GM19324 (cell line): ENCODE measurements around the gene SLFN12L.
"Not testable (repeated sequence)": the region's sequence is repeated elsewhere in the genome, so short reads cannot be mapped to it uniquely, and the experiment has no call there.

ENCODE experiments used
- ATAC-seq: cut with Tn5 transposase; IDR thresholded peaks from one replicate; pipeline ENCODE4 v1.9.1; 2021; ENCODE audit warnings: mild to moderate bottlenecking, moderate library complexity; ENCODE audit not compliant: unreplicated experiment, low FRiP score

Gene SLFN12L

DNA sequence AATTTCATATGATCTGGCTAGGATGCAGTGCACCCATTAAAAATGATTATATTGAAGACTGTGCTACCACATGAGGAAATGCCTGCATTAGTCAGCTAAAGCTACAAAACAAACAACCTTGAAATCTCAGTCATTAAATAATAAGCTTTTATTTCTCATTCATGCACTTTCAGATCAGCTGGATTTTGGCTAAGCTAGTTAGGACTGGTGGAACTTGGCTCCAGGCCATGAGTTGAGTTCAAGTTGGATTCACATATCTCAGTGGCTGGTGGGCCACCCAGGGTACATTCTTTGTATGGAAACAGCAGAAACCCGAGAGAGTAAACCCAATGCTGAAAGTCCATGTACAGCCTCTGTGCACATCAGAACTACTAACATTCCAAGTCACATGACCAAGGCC lies 6.4 kb upstream of the SLFN12L start:
- ATAC-seq, result no peak

GRCh38 chr17:35542990-35543389 lies 5.5 kb upstream of the SLFN12L start:
- no peak for ATAC-seq

- ATAC-seq, result no peak
Measured at GRCh38 chr17:35541434-35541833, 4.0 kb upstream of the SLFN12L start.

DNA sequence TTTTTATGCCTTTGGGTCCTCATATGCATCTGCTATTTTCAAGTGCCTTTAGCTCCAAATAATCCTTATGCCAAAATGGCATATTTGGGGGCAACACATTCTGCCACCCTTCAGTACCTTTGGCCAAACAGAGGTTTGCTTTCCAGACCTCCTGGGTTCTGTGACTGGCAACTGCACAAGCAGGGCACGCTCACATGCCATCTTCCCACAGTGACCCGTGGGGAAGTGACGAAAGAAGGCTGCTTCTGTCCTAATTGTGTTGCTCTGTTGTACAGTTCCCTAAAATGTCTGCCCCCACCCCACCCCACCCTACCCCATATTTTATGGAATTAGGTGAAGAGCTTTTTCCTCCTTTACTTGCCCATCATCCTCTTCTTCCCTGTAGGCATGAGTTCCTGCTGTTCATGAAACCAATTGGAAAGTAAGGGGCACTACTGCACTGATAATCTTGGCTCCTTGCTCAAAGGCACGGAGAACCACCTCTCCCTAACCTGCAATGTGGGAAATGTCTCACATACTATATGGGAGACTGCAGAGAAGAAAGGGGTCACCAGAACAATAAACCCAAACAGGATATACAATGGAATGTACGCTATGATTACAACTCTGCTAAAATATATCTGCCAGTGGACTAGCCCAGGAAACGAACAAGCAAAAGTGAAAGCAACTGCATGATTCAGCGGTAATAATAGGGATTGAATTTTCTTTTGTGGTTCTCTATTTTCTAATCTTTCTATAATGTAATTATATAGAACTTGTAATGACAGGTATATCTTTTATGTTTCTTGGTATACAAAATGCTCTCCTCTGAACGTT lies 3.3 kb upstream of the SLFN12L start:
- no peak for ATAC-seq

DNA sequence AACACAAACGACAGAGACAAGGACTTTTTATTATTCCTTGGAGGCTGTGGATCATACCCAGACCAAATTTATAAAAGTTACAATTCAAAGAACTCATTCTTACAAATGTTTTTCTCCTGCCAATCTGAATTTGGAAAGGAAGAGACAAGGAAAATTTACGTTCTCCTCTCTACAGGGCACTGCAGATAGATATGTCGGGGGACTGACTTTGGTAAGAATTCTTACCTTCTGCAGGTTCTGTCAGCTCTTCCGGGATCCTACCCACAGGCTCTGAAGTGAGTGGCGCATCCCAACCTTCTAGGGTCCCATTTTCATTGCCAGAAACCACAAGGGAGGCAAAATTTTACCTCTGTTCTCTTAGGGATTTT lies 2.2 kb upstream of the SLFN12L start:
- no peak for ATAC-seq

DNA sequence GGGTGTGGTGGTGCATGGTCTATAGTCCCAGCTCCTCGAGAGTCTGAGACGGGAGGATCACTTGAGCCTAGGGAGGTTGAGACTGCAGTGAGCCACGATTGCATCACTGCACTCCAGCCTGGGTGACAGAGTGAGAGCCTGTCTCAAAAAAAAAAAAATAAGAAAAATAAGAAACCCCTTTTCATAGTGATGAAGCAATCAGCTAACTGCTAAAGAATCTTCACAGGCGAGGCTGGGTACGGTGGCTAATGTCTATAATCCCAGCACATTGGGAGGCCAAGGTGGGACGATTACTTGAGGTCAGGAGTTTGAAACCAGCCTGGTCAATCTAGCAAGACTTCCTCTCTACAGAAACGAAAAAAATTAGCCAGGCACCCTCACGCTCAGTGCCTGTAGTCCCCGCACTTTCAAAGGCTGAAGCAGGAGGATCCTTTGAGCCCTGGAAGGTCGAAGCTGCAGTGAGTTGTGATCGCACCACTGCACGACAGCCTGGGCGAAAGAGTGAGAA lies 760 bp downstream of the SLFN12L start:
- ATAC-seq, result no peak

DNA sequence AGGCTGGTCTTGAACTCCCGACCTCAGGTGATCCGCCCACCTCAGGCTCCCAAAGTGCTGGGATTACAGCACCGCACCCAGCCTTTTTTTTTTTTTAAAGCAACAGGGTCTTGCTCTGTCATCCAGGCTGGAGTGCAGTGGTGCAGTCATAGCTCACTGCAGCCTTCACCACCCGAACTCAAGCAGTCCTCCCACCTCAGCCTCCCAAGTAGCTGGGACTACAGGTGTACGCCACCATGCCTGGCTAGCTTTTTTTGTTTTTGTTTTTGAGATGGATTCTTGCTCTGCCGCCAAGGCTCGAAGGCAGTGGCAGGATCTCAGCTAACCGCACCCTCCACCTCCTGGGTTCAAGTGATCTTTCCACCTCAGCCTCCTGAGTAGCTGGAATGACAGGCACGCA lies 2.1 kb downstream of the SLFN12L start:
- ATAC-seq, result not testable (repeated sequence)

DNA sequence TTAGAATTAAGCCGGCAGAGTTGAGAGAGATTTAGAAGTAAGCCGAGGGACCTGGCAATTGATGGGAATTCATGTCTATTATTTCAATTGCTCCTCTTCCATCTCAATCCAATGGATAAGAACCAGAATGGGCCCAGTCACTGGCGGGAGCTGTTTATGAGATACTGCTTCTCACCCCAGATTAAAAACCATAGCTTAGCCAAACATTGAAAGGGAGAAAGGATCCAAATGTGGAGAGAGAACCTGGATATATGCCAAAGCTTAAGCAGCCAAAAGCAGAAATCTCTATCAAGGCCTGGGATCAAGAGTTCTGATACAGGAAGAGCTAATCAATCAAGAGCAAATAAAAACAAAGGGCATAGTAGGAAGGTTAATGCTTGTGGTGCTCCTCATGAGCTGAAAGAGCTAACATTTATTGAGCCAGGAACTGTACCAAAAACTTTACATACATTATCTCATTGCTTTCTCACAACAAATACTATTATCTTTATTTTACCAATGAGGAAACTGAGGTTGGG lies 2.8 kb downstream of the SLFN12L start:
- ATAC-seq, result no peak

- ATAC-seq, result no peak
Measured at GRCh38 chr17:35531160-35531559, 6.3 kb downstream of the SLFN12L start.

DNA sequence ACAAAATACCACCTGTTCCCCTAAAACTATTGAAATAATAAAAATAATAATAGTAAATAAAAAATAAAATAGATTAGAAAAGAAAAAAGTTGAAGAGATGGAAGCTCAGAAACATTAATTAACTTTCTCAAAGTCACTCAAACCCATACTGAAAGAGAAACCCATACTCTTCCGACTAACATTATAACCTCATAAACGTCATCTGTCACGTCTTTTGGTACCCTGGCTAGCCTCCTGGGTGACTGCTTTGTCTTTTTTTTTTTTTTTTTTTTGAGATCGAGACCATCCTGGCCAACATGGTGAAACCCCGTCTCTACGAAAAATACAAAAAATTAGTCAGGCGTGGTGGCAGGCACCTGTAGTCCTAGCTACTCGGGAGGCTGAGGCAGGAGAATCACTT lies 7.6 kb downstream of the SLFN12L start:
- ATAC-seq, result no peak

DNA sequence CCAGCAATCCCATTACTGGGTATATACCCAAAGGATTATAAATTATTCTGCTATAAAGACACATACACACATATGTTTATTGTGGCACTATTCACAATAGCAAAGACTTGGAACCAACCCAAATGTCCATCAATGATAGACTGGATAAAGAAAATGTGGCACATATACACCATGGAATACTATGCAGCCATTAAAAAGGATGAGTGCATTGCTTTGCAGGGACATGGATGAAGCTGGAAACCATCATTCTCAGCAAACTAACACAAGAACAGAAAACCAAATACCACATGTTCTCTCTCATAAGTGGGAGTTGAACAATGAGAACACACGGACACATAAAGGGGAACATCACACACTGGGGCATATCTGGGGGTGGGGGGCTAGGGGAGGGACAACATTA lies 8.2 kb downstream of the SLFN12L start:
- ATAC-seq, result not testable (repeated sequence)

- ATAC-seq, result no peak
Measured at GRCh38 chr17:35523296-35523695, 14.2 kb downstream of the SLFN12L start.

DNA sequence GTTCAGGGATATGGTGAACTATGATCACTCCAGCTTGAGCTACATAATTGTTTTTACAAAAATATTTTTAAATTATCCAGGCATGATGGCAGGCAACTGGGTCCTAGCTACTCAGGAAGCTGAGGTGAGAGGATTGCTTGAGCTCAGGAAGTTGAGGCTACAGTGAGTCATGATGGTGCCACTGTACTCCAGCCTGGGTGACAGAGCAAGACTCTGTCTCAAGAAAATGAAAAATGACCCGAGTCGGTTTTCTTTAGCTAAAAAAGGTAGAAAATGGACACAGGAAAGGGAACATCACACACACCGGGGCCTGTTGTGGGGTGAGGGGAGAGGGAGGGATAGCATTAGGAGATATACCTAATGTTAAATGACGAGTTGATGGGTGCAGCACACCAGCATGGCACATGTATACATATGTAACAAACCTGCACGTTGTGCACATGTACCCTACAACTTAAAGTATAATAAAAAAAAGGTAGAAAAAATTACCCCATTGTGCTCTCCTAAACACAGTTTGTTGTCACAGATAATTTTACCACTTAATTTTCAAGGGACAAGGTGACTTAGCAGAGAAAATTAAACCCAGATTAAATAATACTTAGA lies 15.7 kb downstream of the SLFN12L start:
- not testable (repeated sequence) for ATAC-seq

DNA sequence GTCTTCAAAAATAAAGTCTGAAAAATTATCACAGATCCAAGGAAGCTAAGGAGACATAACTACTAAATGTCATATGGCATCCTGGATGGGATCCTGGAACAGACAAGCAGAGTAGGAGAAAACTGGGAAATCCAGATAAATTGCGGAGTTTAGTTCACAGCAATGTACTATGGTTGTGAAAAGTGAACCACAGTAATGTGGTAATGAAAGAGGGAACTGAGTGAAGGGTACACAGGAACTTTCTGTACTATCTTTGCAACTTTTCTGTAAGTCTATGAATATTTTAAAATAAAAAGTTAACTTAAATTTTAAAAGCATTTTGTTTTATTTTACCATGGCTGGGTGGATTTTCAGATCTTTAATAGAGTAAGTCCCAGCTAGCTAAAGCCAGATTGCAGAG lies 16.3 kb downstream of the SLFN12L start:
- no peak for ATAC-seq

GRCh38 chr17:35519906-35520442 lies 17.5 kb downstream of the SLFN12L start:
- ATAC-seq, result no peak

GRCh38 chr17:35519439-35519838 lies 18.0 kb downstream of the SLFN12L start:
- no peak for ATAC-seq

GRCh38 chr17:35518431-35518830 lies 19.0 kb downstream of the SLFN12L start:
- ATAC-seq, result not testable (repeated sequence)

DNA sequence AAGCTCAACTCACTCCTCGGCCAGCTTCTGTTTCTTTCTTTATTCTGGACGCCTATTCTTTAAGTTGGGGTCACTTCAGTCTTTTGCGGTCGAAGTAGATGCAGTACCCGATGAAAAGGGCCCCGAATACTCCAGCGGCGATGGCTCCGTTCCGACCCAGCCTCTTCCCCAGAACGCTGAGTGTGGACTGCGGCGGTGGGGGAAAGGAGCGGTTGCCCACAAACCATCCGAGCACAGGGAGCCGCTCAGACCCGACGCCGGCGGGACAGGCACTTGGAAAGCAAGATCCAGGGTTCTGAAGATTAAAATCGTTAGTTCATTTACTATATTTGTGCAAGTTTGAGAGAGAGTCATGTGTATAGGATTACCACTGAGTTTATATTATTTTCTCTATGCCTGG lies 22.5 kb downstream of the SLFN12L start:
- ATAC-seq, result no peak

- ATAC-seq, result no peak
Measured at GRCh38 chr17:35514564-35514963, 22.9 kb downstream of the SLFN12L start.

DNA sequence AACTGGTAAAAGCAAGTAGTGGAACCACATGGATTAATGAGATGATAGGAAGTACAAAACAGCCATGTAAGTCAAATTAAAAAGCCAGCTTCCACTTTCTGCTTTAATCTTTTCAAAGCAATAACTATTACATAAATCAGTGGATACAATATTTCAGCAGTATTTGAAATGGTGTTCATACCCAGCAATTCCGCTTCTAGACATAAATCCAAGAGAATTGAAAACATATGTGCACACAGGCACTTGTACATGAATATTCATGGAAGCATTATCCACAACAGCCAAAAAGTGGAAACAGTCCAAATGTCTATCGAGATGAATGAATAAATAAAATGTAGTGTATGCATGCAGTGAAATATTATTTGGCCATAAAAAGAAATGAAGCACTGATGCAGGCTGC lies 27.4 kb downstream of the SLFN12L start:
- ATAC-seq, result no peak

DNA sequence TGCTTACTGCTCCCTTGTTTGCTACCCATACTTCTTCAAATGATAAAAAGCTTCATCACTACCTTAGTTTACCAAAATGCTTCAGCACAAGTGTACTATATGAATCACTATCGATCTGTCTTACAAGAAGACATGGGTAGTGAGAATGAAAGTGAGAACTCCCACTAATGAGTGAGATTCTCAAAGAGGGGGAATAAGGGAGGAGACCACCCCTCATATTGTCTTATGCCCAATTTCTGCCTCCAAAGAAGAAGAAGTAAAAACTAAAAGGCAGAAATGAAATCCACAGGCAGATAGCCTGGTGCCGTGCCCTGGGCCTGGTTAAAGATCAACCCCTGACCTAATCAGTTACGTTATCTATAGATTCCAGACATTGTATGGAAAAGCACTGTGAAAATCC lies 29.8 kb downstream of the SLFN12L start:
- not testable (repeated sequence) for ATAC-seq

DNA sequence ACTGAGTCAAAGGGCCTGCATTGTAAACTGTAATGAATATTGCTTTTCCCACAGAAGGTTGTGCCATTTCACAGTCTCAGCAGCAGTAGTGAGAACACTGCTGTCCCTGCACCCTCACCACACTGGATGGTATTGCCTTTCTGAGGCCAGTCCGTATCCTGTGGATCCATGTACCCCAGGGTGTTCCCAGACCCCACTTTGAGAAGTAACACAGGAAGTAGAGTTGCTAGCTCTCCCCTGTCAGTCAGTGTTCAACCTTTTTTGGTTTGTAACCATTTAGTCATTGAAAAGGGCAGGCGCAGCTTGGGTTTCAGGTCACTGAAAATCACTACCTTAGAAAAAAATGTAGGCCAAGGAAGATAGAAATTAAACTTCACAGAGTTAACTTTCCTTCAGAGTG lies 37.9 kb downstream of the SLFN12L start:
- no peak for ATAC-seq
